ENCODE data around the gene ANKRD2.

The ANKRD2 gene

DNA sequence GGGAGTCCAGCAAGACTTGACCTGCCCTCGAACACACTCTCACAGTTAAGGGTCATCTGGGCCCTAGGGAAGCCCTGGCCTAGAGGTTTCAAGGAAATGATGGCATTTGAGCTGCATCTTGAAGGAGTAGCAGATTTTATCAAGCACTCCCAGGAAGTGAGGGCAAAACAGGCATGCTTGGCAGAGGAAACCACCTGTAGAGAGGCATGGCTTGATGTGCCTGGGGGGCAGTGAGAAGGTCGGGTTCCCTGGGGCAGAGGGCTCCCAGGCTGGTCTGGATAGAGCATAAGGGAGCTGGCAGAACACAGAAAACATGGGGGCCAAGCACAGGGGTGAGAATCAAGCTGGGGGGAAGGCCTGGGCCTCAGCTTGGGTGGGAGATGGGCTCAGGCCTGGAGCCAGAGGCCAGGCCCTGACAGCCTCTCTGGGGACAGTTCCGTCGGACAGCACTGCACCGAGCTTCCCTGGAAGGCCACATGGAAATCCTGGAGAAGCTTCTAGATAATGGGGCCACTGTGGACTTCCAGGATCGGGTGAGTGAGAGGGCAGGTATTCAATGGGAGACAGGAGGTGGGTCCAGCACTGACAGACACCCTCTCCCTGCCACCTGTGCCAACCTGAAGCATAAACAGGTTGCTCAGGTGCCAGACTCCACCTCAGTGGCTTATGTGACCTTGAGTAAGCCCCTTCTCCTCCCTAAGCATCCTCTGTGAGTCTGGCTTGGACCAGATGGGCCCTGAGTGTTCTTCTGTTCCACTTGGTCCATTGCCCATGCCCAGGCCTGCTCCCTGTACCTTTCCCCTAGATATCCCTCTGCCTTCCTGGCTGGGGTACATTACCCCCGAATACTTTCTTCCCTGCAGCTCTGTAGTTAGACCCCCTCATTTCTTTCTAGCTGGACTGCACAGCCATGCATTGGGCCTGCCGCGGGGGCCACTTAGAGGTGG is 8.1 kb downstream of the ANKRD2 start:
- Histone ChIP-seq H3K9me3 (no peaks in the 10 kb centered on the region), H3K36me3 (no peaks in the 10 kb centered on the region), H3K27me3 (peaks cover 15% of the 10 kb centered on the region), H3K4me3 (ENCODE audit: low read depth in 1 of 2, low read length in 1 of 2) (no peak overlapping the region), H3K4me1 (ENCODE audit: control insufficient read depth in 1 of 2, insufficient read depth in 1 of 2, low read depth in 1 of 2, low read length in 1 of 2) (no peaks in the 10 kb centered on the region), H3K27ac (no peak overlapping the region)
- TF ChIP-seq, protein P1, sequence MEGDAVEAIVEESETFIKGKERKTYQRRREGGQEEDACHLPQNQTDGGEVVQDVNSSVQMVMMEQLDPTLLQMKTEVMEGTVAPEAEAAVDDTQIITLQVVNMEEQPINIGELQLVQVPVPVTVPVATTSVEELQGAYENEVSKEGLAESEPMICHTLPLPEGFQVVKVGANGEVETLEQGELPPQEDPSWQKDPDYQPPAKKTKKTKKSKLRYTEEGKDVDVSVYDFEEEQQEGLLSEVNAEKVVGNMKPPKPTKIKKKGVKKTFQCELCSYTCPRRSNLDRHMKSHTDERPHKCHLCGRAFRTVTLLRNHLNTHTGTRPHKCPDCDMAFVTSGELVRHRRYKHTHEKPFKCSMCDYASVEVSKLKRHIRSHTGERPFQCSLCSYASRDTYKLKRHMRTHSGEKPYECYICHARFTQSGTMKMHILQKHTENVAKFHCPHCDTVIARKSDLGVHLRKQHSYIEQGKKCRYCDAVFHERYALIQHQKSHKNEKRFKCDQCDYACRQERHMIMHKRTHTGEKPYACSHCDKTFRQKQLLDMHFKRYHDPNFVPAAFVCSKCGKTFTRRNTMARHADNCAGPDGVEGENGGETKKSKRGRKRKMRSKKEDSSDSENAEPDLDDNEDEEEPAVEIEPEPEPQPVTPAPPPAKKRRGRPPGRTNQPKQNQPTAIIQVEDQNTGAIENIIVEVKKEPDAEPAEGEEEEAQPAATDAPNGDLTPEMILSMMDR (IDR thresholded peaks at IDR 0.05): no peak

DNA sequence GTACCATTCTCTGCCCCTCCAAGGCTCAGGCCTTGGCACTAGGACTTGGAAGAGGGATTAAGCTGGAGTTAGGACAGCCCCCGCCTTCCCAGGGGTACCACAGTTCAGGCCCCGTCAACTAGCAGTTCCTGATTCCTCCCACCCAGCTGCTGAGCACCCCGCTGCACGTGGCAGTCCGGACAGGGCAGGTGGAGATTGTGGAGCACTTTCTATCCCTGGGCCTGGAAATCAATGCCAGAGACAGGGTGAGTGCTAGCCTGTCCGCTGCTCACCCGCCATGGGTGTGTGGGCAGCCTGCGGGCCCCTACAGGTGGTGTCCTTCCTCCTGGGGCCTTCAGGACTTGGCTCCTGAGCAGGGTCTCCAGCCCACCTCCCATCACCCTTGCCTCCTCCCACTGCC is 9.6 kb downstream of the ANKRD2 start:
- no peaks in the 10 kb centered on the region for H3K36me3 ChIP-seq
- H3K27me3 ChIP-seq: peaks cover 15% of the 10 kb centered on the region
- no peaks in the 10 kb centered on the region for H3K9me3 ChIP-seq
- no peak overlapping the region for H3K4me3 ChIP-seq (ENCODE audit: low read depth in 1 of 2, low read length in 1 of 2)
- TF ChIP-seq, protein P1 (IDR thresholded peaks at IDR 0.05): no peak
- H3K4me1 ChIP-seq (ENCODE audit: control insufficient read depth in 1 of 2, insufficient read depth in 1 of 2, low read depth in 1 of 2, low read length in 1 of 2): no peaks in the 10 kb centered on the region
- H3K27ac ChIP-seq: no peak overlapping the region

DNA sequence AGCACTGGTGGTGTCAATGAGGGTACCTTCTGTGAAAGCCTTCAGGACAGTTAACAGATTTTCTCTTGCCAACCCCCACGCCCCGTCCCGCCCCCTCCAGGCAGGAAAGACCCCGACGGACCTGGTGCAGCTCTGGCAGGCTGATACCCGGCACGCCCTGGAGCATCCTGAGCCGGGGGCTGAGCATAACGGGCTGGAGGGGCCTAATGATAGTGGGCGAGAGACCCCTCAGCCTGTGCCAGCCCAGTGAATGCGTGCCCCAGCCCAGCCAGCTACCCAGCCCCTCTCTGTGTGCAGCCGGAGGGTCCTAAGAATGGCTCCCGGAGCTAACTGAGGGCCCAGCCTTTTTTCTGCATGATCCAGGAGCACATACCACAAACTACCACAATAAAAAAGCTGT is 10.9 kb downstream of the ANKRD2 start:
- H3K27ac ChIP-seq: no peak overlapping the region

DNA sequence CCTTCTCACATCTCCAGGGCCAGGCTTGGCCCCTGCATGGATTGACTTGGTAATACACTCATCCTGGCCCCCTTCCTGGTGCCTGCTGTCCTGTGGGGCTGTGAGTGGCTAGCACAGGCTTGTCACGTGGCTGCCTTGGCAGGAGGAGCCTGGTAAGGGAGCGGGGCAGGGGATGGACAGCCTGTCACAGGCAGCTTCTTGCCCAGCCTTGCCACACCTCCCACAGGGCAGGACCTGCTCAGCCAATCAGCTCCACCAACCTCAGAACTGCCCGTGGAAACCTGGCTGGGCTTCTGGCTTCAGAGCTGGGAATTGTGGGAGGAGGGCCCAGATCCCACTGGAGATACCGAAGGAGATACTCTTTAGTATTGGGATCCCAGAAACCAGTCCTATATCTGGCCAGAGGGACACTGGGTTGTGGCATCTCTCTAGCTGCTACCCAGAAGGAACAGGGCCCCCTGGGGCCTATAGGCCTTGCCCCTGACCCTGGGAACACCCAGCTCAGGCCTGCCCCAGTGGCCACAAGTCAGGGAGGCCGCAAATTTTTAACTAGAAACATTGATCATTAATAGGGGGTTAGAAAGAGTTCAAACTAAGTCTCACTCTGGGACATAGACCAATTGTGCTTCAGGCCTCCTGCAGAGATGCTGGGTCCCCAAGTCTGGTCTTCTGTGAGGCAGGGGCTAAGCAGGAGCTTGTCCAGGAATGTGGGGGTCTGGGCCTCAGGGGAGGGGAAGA is 11.7 kb downstream of the ANKRD2 start, which contains the start of gene HOGA1:
HOGA1 (plus strand) TSS at position 330 of the 738 bp plus-strand sequence; CDS start at position 645, 315 bp downstream.
- TF ChIP-seq, protein P1 (IDR thresholded peaks at IDR 0.05): no peak
- Histone ChIP-seq H3K4me3 (ENCODE audit: low read depth in 1 of 2, low read length in 1 of 2) (no peak within 1 kb of the TSS), H3K4me1 (ENCODE audit: control insufficient read depth in 1 of 2, insufficient read depth in 1 of 2, low read depth in 1 of 2, low read length in 1 of 2) (no peaks in the 10 kb centered on the region), H3K27me3 (no peaks in the 10 kb centered on the region), H3K36me3 (no peaks in the 10 kb centered on the region), H3K9me3 (no peaks in the 10 kb centered on the region), H3K27ac (no peak within 1 kb of the TSS)

More for the DNA sequence above, 10.9 kb downstream of the ANKRD2 start:
- peaks cover 3% of the 10 kb centered on the region for H3K27me3 ChIP-seq
- no peaks in the 10 kb centered on the region for H3K4me1 ChIP-seq (ENCODE audit: control insufficient read depth in 1 of 2, insufficient read depth in 1 of 2, low read depth in 1 of 2, low read length in 1 of 2)
- H3K9me3 ChIP-seq: no peaks in the 10 kb centered on the region
- TF ChIP-seq, protein P1 (IDR thresholded peaks at IDR 0.05): no peak
- no peak overlapping the region for H3K4me3 ChIP-seq (ENCODE audit: low read depth in 1 of 2, low read length in 1 of 2)
- no peaks in the 10 kb centered on the region for H3K36me3 ChIP-seq

DNA sequence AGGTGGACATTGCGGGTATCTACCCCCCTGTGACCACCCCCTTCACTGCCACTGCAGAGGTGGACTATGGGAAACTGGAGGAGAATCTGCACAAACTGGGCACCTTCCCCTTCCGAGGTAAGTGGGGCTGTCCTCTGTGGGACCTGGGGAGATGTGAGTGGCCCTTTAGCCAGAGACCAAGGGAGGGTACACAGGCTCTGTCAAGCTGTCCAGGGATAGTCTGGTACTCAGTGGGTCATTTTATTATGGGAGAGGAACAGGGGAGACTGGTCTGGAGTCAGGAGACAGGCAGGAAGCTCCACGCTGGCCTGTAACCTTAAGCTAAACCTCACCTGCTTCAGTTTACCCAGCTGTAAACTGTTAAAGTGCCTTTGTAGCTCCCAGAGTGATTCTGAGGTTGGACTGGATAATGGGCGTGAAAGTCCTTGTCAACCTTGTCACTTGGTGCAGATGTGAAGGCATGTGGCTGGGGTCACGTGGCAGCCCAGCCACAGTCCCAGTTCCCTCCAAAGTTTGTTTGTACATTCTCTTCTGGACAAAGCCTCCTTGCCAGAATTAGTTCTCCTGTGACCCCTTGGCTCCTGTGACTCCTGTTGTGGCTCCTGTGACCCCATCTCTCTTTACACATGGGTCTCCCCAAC is 12.3 kb downstream of the ANKRD2 start:
- Histone ChIP-seq H3K36me3 (no peaks in the 10 kb centered on the region), H3K27ac (no peak overlapping the region), H3K4me3 (ENCODE audit: low read depth in 1 of 2, low read length in 1 of 2) (no peak overlapping the region), H3K4me1 (ENCODE audit: control insufficient read depth in 1 of 2, insufficient read depth in 1 of 2, low read depth in 1 of 2, low read length in 1 of 2) (no peaks in the 10 kb centered on the region), H3K27me3 (no peaks in the 10 kb centered on the region), H3K9me3 (no peaks in the 10 kb centered on the region)
- TF ChIP-seq, protein P1 (IDR thresholded peaks at IDR 0.05): no peak

All from neutrophil (primary cell).